Keratinocyte (primary cell): Measurements from ENCODE around the gene OR1D5.

Experiments used
- EZH2 ChIP-seq: IDR thresholded peaks from one replicate; pipeline ENCODE4 v1.6.1; 2012; ENCODE audit warnings: inconsistent platforms, mild to moderate bottlenecking, low read length, moderate library complexity
- TF ChIP-seq, protein P1 (sequence below), 3 experiments: IDR thresholded peaks in 1 of 3; conservative IDR thresholded peaks in 1 of 3; optimal IDR thresholded peaks in 1 of 3; 2 replicates in 2 of 3; 3 replicates in 1 of 3; pipeline versions ENCODE3 to v1.5.1; 2011; ENCODE audit warnings: low read length in 3 of 3, mild to moderate bottlenecking in 3 of 3, moderate library complexity in 2 of 3, control low read depth in 1 of 3, inconsistent platforms in 1 of 3; ENCODE audit not compliant: insufficient read depth in 2 of 3; ENCODE audit errors: extremely low read depth in 1 of 3

- no peak for TF ChIP-seq EZH2
- TF ChIP-seq, protein P1, sequence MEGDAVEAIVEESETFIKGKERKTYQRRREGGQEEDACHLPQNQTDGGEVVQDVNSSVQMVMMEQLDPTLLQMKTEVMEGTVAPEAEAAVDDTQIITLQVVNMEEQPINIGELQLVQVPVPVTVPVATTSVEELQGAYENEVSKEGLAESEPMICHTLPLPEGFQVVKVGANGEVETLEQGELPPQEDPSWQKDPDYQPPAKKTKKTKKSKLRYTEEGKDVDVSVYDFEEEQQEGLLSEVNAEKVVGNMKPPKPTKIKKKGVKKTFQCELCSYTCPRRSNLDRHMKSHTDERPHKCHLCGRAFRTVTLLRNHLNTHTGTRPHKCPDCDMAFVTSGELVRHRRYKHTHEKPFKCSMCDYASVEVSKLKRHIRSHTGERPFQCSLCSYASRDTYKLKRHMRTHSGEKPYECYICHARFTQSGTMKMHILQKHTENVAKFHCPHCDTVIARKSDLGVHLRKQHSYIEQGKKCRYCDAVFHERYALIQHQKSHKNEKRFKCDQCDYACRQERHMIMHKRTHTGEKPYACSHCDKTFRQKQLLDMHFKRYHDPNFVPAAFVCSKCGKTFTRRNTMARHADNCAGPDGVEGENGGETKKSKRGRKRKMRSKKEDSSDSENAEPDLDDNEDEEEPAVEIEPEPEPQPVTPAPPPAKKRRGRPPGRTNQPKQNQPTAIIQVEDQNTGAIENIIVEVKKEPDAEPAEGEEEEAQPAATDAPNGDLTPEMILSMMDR (optimal IDR thresholded peaks at IDR 0.05 in 1 of 3, IDR thresholded peaks at IDR 0.05 in 1 of 3, conservative IDR thresholded peaks at IDR 0.05 in 1 of 3; ENCODE audit: extremely low read depth in 1 of 3, insufficient read depth in 2 of 3, low read length in 3 of 3) = no peak
Measured at GRCh38 chr17:3034578-3034920, 28.9 kb downstream of the OR1D5 start.
